Muscle of arm (tissue), 12 donors: ENCODE measurements around the gene EBF4. TPM values are rescaled to one million over a fixed set of nuclear protein-coding genes. Genes with fewer than 3 reads are reported as not detected.
A peak's percentile ranks its signal among the peaks of the same experiment; 100 is the strongest.

ENCODE experiments used
- DNase-seq: peaks from one replicate; pipeline ENCODE4 v3.0.0-alpha.2; 2013
- polyA plus RNA-seq, 12 donors: library from polyadenylated mRNA; unstranded; fragments of 120-200 nt; gene quantifications; one replicate each; pipeline ENCODE4 v1.2.1, GENCODE V29; 2013; ENCODE audit not compliant: insufficient read length in 12 of 12

Gene EBF4
- polyA plus RNA-seq, 12 donors, result 3.9 to 9.6 (median 6.5) TPM; not detected in 1

DNA sequence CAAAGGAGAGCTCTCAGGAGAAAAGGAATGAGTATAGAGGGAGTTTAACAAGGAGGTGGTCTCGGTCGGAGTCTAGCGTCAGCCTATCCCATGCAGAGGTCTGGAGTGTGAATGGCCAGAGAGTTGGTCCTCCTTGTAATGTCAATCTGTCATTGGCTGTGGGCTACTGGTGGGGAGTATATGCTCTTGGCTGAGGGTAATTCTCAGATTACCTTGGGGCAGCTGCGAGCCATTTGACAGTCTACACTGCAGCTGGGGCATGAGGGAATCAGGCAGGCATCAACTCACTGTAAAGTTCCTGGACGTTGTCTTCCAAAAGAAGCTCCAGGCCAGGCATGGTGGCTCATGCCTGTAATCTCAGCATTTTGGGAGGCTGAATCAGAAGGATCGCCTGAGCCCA, 48.1 kb downstream of the EBF4 start:
- no peak for DNase-seq

DNA sequence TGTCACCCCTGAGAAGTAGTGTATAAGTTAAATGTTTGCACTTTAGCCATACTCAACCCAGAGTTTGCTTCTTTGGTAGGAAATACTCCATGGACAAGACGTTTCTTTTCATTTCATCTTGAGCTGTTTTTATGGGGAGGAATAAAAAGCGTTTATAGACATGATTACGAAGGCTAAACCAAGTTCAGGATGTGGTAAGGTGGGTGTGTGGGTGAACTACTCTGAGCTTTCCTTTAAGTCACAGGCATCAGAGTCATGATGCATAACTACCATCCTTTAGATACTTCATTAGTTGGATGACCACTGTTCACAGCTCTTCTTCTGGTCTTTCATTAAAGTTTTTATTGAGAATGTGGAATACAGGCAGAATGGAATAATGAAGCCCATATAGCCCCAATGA, 48.9 kb downstream of the EBF4 start:
- DNase-seq, result no peak

DNA sequence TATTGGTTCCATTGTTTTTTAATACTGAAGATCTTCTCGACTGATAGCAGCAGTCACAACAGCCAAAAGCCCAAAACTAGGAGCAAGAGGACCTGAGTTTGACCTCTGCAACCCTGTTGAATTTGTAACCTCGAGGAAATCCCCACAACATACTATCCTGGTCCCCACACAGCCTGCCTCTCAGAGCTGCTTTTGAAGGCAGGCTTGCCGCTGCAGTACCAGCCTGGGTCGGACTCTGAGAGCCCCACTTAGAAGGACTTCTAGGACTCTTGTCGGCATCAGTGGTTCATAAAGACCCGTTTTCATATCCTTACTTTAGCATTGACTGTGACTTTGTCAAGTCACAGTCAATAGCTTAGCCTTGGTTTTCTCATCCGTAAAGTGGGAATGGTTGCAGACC, 49.3 kb downstream of the EBF4 start:
- no peak for DNase-seq

DNA sequence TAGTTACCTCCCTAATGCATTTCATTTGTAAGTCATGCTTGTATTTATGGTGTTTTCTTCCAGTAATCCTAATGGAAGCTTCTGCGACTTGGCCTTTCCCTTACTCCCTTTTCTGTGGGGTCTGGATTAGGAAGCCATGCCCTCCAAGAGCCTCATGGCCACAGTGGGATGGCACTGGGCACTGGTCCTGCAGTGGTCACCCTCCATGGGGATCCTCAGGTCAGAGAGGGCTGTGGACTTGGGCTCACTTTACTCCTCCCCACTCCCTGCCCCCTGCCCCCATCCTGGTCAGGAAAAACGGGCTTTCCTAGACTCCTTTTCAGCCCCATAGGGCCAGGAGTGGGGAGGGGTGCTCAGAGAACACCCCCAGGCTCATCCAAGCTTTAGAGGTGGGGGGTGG, 49.9 kb downstream of the EBF4 start:
- DNase-seq, result no peak

DNA sequence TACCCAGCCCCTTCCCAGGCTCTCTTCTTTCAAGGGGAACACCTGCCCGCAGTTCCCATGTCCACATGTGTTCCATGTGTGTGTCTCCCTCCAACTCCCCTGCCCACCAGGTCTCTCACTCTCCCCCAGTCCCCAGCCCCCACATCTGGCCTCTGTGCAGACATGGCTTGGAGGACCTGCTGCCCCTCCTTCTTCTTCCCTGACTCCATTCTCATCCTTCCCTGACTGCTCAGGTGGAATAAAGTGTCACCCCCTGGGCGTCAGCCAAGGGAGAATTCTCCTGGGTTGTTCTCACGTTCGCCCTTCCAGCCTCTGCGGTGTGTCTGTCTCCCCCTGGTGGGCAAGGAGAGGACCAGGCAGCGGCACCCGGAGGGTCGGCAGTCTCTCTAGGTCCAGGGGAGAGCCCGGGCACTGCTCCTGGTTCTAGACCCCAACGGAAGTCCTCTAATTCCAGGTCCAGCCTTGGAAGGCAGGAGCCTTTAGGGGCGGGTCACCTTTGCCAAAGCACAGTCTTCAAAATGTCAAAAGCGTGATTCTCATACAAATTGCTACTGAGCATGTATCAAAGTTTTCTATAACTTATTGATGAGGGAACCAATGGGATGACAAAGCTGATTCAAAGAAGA, 50.5 kb downstream of the EBF4 start:
- DNase-seq, result no peak

DNA sequence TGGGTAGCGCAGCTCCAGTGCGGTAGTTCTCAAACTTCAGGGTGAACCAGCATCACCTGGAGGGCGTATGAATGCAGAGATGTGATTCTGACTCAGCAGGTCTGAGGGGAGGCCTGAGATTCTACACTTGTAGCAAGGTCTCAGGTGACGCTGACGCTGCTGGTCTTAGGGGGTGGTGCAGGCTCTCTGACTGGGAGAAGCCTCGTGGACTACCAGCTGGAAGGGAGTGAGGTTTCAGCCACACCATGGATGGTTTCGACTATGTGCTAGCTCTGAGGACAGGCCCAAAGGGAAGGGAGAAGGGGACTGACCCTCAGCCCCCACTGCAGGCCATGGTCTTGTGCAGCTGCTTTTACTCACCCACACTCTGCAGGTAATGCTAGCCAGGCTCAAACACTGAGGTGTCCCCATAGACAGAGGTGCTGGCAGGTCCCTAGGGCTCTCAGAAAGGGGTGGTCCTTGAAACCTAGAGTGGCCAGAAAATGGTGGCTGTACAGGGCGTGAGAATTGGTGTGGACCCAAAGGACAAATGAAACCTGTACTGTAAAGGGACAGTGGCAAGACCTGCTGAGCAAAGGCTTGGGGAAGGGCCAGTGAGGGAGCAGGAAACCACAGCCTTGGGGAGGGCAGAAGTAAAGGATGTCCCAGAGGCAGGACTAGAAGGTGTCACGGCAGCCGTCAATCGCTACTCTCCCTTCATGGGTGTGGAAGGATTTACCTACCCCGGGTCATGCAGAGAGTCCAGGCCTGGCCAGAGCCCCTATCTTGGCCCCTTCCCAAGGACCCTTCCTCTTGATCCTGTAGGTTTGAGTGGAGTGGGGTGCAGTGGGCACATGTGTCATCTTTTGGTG, 52.7 kb downstream of the EBF4 start:
- DNase-seq, result no peak

DNA sequence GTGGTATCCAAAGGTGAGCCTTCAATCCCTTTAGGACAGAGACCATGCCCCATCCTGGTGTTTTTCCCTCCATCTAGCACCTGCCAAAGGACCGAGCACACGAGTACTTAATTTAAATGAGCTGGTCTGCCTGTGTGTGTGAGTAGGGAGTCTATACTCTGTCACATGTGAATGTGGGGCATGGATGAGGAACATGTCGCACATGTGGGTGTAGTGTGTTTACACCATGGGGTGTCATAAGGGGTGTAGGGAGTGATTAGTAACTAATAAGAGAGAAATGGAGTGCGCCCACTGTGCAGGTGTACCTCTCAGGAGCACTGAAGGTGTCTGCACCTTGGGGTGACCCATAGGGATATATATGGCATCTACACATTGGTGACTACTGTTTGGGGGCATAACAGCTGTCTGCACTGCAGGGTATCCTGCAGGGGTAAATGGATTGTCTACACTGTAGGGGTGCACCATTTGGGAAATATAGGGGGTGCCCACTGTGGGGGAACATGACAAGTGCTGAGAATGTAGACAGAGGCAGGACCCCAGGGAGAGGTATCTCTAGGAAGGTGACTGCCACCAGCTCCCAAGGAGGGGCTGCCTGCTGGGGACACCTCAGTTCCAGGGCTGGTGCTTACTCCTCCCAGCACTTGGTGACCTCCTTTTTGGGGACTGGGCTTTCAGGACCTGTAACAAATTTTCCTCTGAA, 53.5 kb downstream of the EBF4 start:
- DNase-seq, result no peak

DNA sequence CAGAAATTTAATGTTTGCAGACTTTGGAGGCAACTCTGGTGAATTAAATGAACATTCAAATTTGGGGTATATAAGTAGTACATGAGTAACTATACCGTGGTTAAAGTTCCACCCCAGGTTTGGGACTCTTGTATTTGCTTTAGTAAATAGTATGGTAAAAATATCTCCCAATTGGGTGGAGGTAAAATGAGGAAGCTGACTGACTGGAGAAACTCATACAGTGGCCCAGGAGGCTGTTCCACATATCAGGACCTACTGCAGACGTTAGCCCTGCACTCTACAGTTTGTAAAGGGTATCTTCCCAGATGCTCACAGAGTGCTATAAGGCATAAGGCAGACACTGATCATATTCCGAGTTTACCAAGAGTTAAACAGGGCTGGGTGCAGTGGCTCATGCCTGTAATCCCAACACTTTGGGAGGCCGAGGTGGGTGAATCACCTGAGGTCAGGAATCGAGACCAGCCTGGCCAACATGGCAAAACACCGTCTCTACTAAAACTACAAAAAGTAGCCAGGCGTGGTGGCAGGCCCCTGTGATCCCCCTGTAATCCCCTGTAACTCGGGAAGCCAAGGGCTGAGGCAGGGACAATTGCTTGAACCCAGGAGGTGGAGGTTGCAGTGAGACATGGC, 54.2 kb downstream of the EBF4 start:
- no peak for DNase-seq

DNA sequence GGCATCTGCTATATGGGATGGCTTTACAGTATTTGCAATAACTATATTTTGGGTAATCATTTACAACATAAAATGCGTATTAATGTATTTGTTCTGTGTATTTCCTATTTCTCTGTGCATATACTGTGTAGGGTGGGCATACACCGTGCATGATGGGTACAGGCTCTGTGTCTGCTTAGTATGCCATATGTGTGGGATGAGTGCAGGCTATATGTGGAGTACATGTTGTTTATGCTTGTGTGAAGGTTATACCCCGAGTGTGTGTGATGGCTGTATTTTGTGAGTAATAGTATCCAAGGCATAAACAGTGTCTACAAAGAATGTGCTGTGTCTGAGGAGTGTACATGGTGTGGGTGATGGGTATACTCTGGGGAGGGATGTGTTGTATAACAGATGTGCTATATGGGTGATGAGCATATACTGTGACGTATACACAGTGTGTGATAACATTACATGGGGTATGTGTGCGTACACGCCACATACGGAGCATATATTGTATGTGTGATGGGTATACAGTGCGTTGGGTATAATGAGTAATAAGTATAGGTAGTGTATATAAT, 55.2 kb downstream of the EBF4 start:
- no peak for DNase-seq

DNA sequence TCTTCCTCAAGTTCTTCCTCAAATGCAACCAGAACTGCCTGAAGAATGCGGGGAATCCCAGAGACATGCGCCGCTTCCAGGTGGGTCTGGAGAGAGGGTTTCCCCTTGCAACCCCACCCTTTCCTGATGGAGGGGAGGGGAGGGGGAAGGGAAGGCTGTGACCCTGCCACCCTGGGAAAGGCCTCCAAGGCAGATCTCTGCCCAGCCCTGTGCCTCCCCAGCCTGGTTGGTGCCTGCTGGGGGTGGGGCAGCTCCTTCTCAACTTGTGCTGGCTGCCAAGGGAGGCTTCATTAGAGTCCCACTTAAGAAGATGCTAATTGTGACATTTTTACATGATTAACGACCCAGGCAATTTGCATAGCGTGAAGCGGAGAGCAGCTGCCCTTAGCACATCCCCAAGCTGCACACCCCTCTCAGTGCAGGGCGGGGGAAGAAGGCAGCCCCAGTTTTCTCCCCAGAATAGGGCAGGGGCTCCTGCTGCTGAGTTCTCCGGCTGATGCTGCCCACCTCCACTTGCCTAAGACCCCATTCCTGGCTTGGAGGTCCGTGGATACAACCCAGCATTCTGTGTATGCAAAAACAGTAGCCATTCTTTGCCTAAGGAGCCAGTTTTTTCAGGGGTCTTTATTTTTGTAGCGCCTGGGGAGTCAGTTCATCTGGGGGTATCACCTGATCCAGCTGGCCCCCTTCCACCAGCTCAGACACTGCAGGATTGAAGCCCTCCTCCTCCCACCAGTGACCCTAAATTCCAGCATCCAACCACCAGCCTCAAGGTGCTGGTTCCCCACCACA, 56.2 kb downstream of the EBF4 start:
- no peak for DNase-seq

DNA sequence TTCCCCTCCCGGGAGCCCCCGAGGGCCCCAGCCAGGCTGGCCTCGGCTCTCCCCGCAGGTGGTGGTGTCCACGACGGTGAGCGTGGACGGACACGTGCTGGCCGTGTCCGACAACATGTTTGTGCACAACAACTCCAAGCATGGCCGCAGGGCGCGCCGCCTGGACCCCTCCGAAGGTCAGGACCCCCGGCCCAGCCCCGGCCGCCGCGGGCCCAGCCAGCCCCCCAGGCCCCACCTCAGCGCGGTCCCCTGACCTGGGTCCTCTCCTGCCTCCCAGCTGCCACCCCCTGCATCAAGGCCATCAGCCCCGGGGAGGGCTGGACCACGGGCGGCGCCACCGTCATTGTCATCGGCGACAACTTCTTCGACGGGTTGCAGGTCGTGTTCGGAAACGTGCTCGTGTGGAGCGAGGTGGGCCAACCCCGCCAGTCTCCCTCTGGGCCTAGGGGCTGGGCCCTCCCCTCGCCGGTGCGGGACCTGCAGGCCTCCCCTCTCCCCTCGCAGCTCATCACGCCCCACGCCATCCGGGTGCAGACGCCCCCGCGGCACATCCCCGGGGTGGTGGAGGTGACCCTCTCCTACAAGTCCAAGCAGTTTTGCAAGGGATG, 56.9 kb downstream of the EBF4 start:
- DNase-seq, result no peak

DNA sequence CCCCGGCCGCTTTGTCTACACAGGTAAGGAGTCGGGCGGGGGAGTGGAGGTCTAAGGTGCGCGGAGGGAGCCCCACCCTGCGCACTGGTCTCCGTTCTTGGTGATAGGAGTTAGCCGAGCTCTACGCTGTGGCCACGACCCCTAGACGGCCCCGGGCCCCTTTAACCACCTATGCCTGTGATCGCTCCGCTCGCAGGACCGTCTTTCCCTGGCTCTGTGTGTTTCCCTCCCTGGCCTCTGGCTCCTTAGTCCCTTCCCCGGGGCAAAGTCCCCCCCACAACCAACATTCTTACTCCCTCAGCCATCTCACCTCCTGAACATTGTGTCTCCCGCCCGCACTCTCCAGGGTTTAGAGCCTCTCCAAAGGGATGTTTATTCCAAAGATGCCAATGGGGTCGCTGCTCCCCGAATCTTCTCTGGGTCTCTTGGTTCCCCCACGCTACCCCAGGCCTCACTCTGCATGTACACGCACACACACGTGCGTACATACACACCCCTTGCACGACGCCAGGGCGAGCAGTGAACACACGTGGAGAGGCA, 57.4 kb downstream of the EBF4 start:
- DNase-seq, result no peak

DNA sequence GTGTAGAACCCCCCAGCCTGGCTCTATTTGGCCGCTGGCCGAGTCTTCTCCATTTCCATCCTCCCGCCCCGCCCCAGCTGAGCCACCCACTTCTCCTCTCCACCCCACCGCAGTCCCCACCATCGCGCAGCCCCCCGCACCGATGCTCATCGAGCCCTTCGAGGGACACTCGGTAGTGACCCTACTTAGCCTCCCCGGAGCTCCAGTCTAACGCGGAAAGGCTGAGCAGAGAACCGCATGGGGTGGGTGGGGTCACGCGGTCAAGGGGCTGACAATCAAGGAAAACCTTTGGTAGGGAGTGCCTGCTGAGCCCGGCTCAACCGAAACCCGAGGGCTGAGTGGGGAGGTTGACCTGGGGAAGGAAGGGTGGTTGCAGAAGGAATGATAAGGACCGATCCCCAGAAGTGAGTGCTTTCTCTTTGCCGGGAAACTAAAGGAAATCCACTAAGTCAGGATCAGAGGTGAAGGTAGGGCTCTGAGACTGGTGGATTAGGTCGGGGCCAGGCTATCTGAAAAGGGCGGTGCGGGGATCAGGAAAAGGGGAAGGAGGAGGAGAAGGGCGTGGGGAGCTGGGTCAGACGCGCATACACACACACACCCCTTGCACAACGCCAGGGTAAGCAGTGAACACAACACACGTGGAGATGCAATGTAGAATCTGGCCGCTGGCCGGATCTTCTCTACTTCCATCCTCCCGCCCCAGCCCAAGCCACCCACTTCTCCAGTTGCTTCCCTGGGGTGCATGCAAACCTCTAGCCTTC, 58.1 kb downstream of the EBF4 start:
- no peak for DNase-seq

DNA sequence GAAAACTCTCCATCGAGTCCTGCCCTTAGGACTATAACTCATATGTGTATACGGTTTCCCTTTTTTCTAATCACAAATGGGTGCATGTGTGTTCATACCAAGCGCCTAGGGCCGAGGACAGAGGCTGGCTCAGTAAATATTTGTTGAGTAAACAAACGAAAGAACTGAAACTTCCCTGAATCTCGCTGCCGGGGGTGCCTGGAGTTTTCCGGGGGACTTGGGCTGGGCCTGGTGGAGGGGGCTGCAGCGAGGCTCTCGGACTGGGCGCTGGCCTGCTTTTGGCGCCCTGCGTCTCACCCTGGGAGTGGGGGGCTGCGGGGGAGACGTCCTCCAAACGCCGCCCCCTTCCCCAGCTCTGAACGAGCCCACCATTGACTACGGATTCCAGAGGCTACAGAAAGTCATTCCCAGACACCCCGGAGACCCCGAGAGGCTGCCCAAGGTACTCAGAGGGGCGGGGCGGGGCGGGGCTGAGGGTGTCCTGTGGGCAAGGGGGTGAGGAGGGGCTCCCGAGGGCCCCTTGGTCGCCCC, 58.8 kb downstream of the EBF4 start:
- no peak for DNase-seq

DNA sequence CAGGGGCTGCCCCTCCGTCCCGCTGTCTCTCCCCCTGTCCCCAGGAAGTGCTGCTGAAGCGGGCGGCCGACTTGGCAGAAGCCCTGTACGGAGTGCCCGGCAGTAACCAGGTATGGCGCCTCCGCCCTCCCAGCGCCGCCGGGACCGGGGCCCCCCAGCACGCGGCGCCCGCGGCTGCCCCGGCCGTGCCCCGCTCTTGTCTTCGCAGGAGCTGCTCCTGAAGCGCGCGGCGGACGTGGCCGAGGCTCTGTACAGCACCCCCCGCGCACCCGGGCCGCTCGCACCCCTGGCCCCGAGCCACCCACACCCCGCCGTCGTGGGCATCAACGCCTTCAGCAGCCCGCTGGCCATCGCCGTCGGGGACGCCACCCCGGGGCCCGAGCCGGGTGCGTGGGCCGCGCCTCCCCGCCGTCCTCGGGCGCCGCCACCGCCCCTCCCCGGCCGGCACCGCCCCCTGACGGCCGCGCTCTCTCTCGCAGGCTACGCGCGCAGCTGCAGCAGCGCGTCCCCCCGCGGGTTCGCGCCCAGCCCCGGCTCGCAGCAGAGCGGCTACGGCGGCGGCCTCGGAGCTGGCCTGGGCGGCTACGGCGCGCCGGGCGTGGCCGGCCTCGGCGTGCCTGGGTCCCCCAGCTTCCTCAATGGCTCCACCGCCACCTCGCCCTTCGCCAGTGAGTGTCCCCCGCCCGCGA, 59.4 kb downstream of the EBF4 start:
- no peak for DNase-seq

DNA sequence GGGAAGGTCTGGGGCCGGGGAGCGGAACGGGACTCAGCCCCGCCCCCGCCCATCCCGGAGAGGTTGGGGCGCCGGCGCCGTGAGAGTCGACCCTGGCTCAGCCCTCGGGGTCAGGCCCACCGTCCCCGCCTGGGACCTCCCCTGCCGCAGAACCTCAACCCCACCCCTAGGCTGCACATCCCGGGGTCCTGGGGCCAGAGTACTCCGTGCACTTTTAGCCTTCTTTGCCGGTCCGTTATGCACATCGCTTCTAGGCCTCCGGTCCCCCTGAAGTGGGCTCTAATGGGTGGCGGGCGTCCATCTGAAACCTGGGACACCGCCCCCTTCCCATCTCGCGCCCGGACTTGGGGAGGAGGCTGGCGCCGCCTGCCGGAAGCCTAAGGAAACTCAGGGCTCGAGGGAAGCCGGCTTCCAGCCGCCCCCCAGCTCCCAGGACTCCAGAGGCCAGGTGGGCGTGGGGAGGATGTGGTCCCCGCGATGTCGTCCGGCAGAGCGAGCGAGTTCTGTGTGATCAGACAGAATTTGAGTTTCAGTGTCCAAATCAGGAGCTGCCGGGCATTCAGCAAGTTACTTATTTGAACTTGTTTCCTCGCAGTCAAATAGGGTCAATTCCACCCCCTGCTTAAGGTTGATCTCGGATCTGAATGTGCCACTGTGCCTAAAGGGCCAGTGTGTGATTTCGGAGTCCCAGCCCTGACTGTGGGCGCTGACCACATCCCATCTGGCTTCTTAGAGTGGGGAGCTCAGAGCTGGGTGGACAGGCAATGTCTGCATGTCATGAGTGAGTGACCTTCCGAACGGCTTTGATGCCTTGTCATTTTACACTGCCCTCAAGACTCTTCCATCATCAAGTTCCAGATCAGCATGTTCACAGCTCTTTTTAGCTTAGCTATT, 60.2 kb downstream of the EBF4 start:
- peak; percentile 34 for DNase-seq

DNA sequence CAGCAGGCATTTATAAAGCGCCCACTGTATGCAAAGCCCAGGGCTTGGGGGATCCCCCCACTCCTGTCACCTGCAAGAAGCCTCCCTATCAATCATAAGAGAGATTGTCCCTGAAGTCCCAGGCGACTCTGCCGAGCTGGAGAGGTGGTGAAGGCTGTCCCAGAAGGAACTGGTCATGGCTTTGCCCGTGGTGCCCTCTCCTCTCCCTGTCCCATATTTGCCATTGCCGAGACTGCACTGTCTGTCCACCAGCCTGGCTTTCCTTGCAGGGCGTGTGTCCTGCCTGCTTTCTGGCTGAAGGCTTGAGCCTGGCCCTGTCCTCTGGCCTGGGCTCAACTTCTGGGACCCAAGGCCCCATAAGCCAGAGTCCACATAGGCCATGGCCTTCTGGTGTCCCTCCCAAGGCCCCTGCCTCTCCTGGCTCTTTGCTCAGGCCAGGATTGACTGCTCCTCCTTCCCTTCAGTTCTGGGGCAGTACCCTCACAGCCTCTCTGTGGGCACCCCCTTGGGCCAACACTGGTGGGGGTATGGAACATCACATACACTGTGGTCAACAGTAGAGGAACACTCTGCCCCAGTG, 61.0 kb downstream of the EBF4 start:
- no peak for DNase-seq
